ENCODE results near the gene MTCL1. TPM values are rescaled to one million over a fixed set of nuclear protein-coding genes. Genes with fewer than 3 reads are reported as not detected.

Gene MTCL1
- total and polyA plus RNA-seq, 10 donors: 1.6 to 7.5 (median 3.9) TPM

DNA sequence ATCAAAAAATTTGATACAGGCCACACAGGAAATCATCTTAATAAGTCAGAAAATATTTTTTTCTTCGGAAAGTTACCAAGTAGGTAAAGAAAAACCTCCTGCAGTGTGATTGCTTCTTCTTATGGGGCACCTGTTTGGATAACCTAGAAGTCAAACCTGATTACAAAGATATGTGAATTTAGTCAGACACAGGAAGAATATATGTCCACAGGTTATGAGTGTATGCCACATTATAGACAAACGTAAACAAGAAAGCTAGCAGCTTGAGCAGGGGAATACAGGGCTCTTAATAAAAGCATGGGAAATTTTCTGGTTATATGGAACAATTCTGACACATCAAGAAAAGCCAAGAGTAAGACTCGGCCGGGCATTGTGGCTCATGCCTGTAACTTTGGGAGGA is 35.8 kb upstream of the MTCL1 start:
- no peaks in the 10 kb centered on the region for H3K27me3 ChIP-seq (replicated peaks in 1 of 7)
- intact Hi-C loops (cut with DNase I; ENCODE audit: low total_unique reads): no loop called here
- H3K4me1 ChIP-seq: no peaks in the 10 kb centered on the region
- TF ChIP-seq, protein P1, sequence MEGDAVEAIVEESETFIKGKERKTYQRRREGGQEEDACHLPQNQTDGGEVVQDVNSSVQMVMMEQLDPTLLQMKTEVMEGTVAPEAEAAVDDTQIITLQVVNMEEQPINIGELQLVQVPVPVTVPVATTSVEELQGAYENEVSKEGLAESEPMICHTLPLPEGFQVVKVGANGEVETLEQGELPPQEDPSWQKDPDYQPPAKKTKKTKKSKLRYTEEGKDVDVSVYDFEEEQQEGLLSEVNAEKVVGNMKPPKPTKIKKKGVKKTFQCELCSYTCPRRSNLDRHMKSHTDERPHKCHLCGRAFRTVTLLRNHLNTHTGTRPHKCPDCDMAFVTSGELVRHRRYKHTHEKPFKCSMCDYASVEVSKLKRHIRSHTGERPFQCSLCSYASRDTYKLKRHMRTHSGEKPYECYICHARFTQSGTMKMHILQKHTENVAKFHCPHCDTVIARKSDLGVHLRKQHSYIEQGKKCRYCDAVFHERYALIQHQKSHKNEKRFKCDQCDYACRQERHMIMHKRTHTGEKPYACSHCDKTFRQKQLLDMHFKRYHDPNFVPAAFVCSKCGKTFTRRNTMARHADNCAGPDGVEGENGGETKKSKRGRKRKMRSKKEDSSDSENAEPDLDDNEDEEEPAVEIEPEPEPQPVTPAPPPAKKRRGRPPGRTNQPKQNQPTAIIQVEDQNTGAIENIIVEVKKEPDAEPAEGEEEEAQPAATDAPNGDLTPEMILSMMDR (IDR thresholded peaks at IDR 0.05 in 8 of 11, conservative IDR thresholded peaks at IDR 0.05 in 3 of 11): no peak
- TF ChIP-seq POLR2A (IDR thresholded peaks at IDR 0.05) (no peak), POLR2AphosphoS5 (IDR thresholded peaks at IDR 0.05) (no peak)
- no peak overlapping the region for H3K27ac ChIP-seq
- WGBS, 5 donors: 63 to 91% (median 86%) methylated on average over 4 of the region's 4 CpGs
- H3K4me3 ChIP-seq: no peak overlapping the region
- no peak for DNase-seq
- no peaks in the 10 kb centered on the region for H3K36me3 ChIP-seq
- no peaks in the 10 kb centered on the region for H3K9me3 ChIP-seq

DNA sequence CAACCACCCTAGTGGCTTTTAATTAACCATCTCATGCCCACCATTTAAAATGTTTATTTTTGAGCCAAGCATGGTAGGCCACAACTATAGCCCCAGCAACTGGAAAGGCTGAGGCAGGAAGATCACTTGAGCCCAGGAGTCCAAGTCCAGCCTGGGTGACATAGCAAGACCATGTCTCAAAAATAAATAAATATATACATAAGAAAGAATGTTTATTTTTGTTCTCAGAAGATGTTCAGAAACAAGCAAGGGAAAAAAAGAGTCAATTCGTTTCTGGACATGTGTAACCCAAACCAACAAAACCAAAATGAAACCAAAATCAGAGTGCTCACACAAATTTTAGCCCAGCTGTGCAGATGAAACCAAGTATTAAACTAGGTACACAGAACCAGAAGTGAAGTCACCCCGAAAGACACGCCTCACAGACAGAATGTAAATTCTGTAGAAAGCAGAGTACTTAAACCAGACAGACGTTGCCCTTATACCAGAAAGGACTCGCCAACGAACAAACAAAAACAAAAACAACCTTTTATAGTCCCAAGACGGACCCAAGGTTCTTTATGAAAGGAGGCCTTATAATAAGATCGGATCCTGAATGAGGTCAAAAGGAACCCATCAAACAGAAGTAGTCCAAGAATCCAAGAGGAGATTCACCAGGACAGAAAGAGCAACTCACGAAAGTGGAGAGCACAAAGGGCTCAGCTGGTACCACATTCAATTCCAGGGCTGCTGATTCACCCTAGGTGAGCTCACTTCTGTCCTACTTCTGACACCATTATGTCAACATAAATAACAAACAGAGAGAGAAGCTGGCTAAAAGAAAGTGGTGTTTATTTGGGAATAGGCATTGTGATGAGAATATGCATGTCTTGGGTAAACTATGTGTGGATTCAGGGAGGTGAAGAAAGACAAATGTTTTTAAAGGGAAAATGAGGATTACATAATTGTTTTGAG is 31.8 kb upstream of the MTCL1 start:
- TF ChIP-seq POLR2A (IDR thresholded peaks at IDR 0.05): no peak
- no peak for TF ChIP-seq POLR2AphosphoS5 (IDR thresholded peaks at IDR 0.05)
- TF ChIP-seq, protein P1 (IDR thresholded peaks at IDR 0.05 in 8 of 11, conservative IDR thresholded peaks at IDR 0.05 in 3 of 11): no peak
- no peak for DNase-seq
- Histone ChIP-seq H3K27me3 (replicated peaks in 1 of 7) (no peaks in the 10 kb centered on the region), H3K27ac (no peak overlapping the region), H3K36me3 (no peaks in the 10 kb centered on the region), H3K9me3 (no peaks in the 10 kb centered on the region), H3K4me1 (no peaks in the 10 kb centered on the region), H3K4me3 (no peak overlapping the region)
- intact Hi-C loops (cut with DNase I; ENCODE audit: low total_unique reads): no loop called here
- WGBS, 5 donors: 79 to 88% (median 81%) methylated on average over 9 of the region's 9 CpGs

DNA sequence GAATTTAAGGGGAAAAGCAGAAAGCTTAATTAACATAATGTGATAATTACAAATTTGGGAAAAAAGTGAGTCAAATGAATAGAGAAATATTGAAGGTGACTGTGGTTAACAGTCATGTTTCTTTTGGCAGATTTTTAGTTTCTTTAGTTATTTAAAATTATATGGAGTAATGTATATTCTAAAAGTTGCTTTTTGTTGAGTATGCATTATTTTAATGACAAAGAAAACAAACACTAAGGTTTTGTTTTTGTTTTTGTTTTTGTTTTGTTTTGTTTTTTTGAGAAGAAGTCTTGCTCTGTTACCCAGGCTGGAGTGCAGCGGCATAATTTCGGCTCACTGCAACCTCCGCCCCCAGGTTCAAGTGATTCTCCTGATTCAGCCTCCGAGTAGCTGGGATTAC is 30.3 kb upstream of the MTCL1 start:
- Histone ChIP-seq H3K4me1 (no peaks in the 10 kb centered on the region), H3K27ac (no peak overlapping the region), H3K36me3 (no peaks in the 10 kb centered on the region), H3K27me3 (replicated peaks in 1 of 7) (no peaks in the 10 kb centered on the region), H3K4me3 (no peak overlapping the region), H3K9me3 (no peaks in the 10 kb centered on the region)
- WGBS, 5 donors: 73 to 100% (median 92%) methylated on average over 4 of the region's 4 CpGs
- DNase-seq: no peak
- intact Hi-C loops (cut with DNase I; ENCODE audit: low total_unique reads): no loop called here
- TF ChIP-seq POLR2A (IDR thresholded peaks at IDR 0.05): no peak
- TF ChIP-seq POLR2AphosphoS5 (IDR thresholded peaks at IDR 0.05): no peak
- TF ChIP-seq, protein P1 (IDR thresholded peaks at IDR 0.05 in 8 of 11, conservative IDR thresholded peaks at IDR 0.05 in 3 of 11): no peak

DNA sequence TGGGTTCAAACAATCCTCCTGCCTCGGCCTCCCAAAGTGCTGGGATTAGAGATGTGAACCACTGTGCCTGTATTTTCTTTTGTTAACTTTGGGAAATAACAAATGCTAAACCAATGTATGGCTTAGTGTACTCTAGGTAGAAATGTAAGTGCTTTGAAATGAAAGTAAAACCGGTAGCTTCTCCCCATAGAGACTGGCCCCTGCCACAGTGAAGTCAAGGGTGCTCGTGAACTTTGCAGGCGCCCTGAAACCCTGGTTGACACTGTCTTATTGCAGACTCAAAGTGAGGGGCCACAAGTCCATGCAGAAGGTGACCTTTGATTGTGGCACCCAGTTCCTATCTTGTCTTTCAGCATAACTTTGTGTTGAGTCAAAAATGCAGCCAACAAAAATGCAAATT is 24.2 kb upstream of the MTCL1 start:
- whole genome bisulfite sequencing, 5 donors: 84 to 91% (median 88%) methylated on average over 4 of the region's 4 CpGs
- Histone ChIP-seq H3K4me3 (no peak overlapping the region), H3K9me3 (no peaks in the 10 kb centered on the region), H3K27me3 (replicated peaks in 1 of 7) (no peaks in the 10 kb centered on the region), H3K4me1 (no peaks in the 10 kb centered on the region), H3K27ac (no peak overlapping the region), H3K36me3 (no peaks in the 10 kb centered on the region)
- DNase-seq: no peak
- TF ChIP-seq POLR2A (IDR thresholded peaks at IDR 0.05) (no peak), POLR2AphosphoS5 (IDR thresholded peaks at IDR 0.05) (no peak)
- TF ChIP-seq, protein P1 (IDR thresholded peaks at IDR 0.05 in 8 of 11, conservative IDR thresholded peaks at IDR 0.05 in 3 of 11): no peak
- intact Hi-C loops (cut with DNase I; ENCODE audit: low total_unique reads): no loop called here
